ENCODE results near the gene CAV1.

CAV1 gene

DNA sequence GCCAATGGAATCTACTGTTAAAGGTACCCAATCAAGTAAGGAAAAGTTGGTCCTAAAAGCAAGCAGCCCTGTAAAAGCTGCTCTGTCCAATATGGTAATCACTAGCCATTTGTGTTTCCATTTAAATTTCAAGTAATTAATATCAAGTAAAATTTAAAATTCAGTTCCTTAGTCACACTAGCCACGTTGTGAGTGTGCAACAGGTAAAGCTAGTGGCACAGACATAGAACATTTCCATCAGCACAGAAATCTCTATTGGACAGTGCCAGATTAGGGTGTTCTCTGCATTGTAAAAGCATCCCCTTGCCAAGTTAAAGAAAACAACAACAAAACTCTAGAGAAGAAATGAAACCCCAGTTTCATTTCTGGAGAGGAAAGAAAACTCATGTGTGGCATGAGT, 4.4 kb downstream of the CAV1 start:
- no peak for TF ChIP-seq CTCF (IDR thresholded peaks at IDR 0.05; ENCODE audit: insufficient read depth, low read length, poor library complexity, severe bottlenecking)
- Histone ChIP-seq H3K4me3 (replicated peaks; ENCODE audit: low read depth, low read length) (no peak overlapping the region), H3K36me3 (ENCODE audit: control insufficient read depth, insufficient read depth, low read length) (no peaks in the 10 kb centered on the region), H3K27me3 (replicated peaks; ENCODE audit: control insufficient read depth, insufficient read depth, low read length) (no peaks in the 10 kb centered on the region; the same call in 1 of the 2 replicates)
- no peak for DNase-seq (ENCODE audit: extremely low read depth, insufficient read length)

DNA sequence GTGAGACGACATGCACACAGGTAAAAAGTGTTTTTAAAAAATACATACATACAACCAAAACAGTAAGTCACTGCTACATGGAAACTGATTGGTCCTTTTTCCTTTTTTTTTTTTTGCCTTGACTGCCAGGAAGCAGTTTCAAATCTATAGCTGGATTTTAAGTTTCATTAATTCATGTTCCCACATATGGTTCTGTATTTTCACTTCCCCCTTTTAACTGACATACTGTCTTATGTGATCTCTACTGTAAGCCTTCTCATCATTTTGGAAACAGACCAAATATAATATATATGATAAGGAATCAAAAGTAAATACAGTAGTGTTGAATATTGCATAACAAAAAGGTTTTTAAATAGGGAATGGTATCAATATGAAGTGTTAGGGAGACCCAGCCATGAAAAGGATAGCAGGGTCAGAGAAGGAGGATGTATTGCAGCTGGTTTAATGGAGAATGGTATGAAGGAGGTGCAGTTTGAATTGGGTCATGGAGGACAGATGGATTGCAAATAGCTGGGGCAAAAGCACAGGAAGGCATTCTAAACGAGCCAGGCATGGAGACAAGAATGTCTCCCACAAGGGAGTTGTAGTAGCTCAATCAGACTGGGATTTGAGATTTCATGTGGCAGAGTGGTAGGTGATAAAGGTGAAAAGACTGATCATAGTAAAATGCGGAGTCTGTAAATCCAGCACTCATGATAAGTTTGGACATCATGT, 5.4 kb downstream of the CAV1 start:
- Histone ChIP-seq H3K4me3 (replicated peaks; ENCODE audit: low read depth, low read length) (no peak overlapping the region), H3K27me3 (replicated peaks; ENCODE audit: control insufficient read depth, insufficient read depth, low read length) (no peaks in the 10 kb centered on the region), H3K36me3 (ENCODE audit: control insufficient read depth, insufficient read depth, low read length) (no peaks in the 10 kb centered on the region)
- no peak for DNase-seq (ENCODE audit: extremely low read depth, insufficient read length)
- no peak for TF ChIP-seq CTCF (IDR thresholded peaks at IDR 0.05; ENCODE audit: insufficient read depth, low read length, poor library complexity, severe bottlenecking)

DNA sequence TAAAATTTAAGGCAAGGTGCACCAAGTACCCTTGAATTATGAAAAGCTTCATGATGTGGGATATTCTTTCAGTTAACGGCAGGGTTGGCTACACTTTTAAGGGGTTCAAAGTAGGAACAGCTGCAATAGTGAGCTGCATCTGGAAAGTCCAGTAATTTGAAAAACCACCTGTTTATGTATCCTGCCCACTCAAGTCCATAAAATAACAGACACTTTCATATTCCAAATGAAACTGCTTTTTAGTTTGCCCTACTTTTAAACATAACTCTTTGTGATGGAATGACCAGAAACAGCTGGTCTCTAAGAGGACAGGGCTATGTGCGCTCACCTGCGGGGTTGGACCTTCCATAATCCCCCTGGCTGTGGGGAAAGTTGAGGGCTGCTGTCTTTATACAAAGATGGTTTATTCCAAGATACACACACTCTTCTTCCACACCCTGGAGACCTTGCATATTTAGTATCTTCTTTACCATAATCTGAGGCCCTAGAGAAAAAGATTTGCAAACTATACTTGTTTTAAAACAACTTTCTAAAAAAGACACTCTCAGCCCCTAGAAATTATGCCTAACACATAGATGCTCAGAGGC, 7.4 kb downstream of the CAV1 start:
- TF ChIP-seq CTCF (IDR thresholded peaks at IDR 0.05; ENCODE audit: insufficient read depth, low read length, poor library complexity, severe bottlenecking): no peak
- Histone ChIP-seq H3K4me3 (replicated peaks; ENCODE audit: low read depth, low read length) (no peak overlapping the region), H3K36me3 (ENCODE audit: control insufficient read depth, insufficient read depth, low read length) (no peaks in the 10 kb centered on the region), H3K27me3 (replicated peaks; ENCODE audit: control insufficient read depth, insufficient read depth, low read length) (no peaks in the 10 kb centered on the region)
- DNase-seq (ENCODE audit: extremely low read depth, insufficient read length): no peak

GRCh38 chr7:116534790-116535189, 10.0 kb downstream of the CAV1 start:
- no peaks in the 10 kb centered on the region for H3K36me3 ChIP-seq (ENCODE audit: control insufficient read depth, insufficient read depth, low read length)
- H3K27me3 ChIP-seq (replicated peaks; ENCODE audit: control insufficient read depth, insufficient read depth, low read length): no peaks in the 10 kb centered on the region
- TF ChIP-seq CTCF (IDR thresholded peaks at IDR 0.05; ENCODE audit: insufficient read depth, low read length, poor library complexity, severe bottlenecking): no peak
- H3K4me3 ChIP-seq (replicated peaks; ENCODE audit: low read depth, low read length): no peak overlapping the region
- DNase-seq (ENCODE audit: extremely low read depth, insufficient read length): no peak

- TF ChIP-seq CTCF (IDR thresholded peaks at IDR 0.05; ENCODE audit: insufficient read depth, low read length, poor library complexity, severe bottlenecking): no peak
- no peak overlapping the region for H3K4me3 ChIP-seq (replicated peaks; ENCODE audit: low read depth, low read length)
- no peak for DNase-seq (ENCODE audit: extremely low read depth, insufficient read length)
- no peaks in the 10 kb centered on the region for H3K27me3 ChIP-seq (replicated peaks; ENCODE audit: control insufficient read depth, insufficient read depth, low read length)
- no peaks in the 10 kb centered on the region for H3K36me3 ChIP-seq (ENCODE audit: control insufficient read depth, insufficient read depth, low read length)
Measured at GRCh38 chr7:116535416-116535815, 10.6 kb downstream of the CAV1 start.
